Measurements from ENCODE around the gene MRPS30. TPM values are rescaled to one million over a fixed set of nuclear protein-coding genes. Genes with fewer than 3 reads are reported as not detected.

The MRPS30 gene
- total RNA-seq, 6 donors from 2014 or later: 37.3 to 54.9 (median 43.4) TPM

DNA sequence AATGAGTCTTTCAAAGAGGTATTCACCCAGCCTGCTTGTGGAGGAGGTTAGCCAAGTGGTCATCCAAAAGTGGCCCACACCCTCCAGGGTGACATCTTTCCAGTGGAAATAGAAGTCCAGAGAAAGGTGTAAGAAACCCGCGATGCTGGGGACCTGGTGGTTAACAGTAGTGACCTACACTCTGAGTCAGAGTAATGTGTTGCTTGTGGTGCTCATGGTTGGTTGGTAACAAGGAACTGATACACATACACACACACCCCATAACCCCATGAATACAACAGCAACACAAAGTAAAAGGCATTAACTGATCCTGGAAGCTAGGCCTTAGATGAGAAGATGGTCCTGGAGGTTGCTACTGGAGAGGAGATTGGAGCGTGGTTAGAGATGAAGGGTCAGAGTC lies 26.9 kb downstream of the MRPS30 start:
- no peaks in the 10 kb centered on the region for H3K36me3 ChIP-seq
- no peaks in the 10 kb centered on the region for H3K27me3 ChIP-seq
- peaks cover 0 to 11% (median 0%) of the 10 kb centered on the region in 4 donors for H3K9me3 ChIP-seq
- no peaks in the 10 kb centered on the region for H3K4me1 ChIP-seq
- no peak for ATAC-seq (ENCODE audit: low FRiP score in 2 of 2)
- 92 to 98% methylated on average over 3 of the region's 3 CpGs for WGBS, 2 donors
- no peak overlapping the region for H3K4me3 ChIP-seq
- no peak for DNase-seq
- TF ChIP-seq, protein P1, sequence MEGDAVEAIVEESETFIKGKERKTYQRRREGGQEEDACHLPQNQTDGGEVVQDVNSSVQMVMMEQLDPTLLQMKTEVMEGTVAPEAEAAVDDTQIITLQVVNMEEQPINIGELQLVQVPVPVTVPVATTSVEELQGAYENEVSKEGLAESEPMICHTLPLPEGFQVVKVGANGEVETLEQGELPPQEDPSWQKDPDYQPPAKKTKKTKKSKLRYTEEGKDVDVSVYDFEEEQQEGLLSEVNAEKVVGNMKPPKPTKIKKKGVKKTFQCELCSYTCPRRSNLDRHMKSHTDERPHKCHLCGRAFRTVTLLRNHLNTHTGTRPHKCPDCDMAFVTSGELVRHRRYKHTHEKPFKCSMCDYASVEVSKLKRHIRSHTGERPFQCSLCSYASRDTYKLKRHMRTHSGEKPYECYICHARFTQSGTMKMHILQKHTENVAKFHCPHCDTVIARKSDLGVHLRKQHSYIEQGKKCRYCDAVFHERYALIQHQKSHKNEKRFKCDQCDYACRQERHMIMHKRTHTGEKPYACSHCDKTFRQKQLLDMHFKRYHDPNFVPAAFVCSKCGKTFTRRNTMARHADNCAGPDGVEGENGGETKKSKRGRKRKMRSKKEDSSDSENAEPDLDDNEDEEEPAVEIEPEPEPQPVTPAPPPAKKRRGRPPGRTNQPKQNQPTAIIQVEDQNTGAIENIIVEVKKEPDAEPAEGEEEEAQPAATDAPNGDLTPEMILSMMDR (IDR thresholded peaks at IDR 0.05): no peak
- no peak for TF ChIP-seq EP300 (IDR thresholded peaks at IDR 0.05)
- TF ChIP-seq POLR2A (IDR thresholded peaks at IDR 0.05): no peak
- TF ChIP-seq POLR2AphosphoS5 (IDR thresholded peaks at IDR 0.05): no peak
- no peak overlapping the region for H3K27ac ChIP-seq

DNA sequence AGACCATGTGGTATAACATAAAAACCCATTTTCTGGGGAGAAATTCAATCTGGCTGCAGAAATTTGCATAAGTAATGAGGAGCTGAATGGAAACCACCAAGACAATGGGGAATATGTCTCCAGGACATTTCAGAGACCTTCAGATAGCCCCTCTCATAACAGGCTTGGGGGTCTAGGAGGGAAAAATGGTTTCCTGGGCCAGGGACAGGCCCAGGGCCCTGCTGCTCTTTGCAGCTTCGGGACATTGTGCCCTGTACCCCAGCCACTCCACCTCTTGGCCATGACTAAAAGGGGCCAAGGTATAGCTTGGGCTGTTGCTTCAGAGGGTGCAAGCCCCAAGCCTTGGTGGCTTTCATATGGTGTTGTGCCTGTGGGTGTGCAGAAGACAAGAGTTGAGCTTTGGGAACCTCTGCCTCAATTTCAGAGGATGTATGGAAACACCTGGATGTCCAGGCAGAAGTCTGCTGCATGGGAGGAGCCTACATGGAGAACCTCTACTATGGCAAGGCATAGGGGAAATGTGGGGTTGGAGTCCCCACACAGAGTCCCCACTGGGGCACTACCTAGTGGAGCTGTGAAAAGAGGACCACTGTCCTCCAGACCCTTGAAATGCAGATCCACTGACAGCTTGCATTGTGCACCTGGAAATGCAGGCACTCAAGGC lies 30.4 kb downstream of the MRPS30 start:
- TF ChIP-seq POLR2AphosphoS5 (IDR thresholded peaks at IDR 0.05) (no peak), EP300 (IDR thresholded peaks at IDR 0.05) (no peak), POLR2A (IDR thresholded peaks at IDR 0.05) (no peak)
- TF ChIP-seq, protein P1 (IDR thresholded peaks at IDR 0.05): no peak
- Histone ChIP-seq H3K4me3 (no peak overlapping the region), H3K27ac (no peak overlapping the region), H3K4me1 (no peaks in the 10 kb centered on the region), H3K36me3 (no peaks in the 10 kb centered on the region), H3K27me3 (no peaks in the 10 kb centered on the region), H3K9me3 (peaks cover 0 to 11% (median 0%) of the 10 kb centered on the region in 4 donors)
- WGBS, 2 donors: 100% methylated on average over 1 of the region's 1 CpG; no CpG with 5 or more reads in 1 of the 2 donors
- DNase-seq (no peak), ATAC-seq (ENCODE audit: low FRiP score in 2 of 2) (no peak)

DNA sequence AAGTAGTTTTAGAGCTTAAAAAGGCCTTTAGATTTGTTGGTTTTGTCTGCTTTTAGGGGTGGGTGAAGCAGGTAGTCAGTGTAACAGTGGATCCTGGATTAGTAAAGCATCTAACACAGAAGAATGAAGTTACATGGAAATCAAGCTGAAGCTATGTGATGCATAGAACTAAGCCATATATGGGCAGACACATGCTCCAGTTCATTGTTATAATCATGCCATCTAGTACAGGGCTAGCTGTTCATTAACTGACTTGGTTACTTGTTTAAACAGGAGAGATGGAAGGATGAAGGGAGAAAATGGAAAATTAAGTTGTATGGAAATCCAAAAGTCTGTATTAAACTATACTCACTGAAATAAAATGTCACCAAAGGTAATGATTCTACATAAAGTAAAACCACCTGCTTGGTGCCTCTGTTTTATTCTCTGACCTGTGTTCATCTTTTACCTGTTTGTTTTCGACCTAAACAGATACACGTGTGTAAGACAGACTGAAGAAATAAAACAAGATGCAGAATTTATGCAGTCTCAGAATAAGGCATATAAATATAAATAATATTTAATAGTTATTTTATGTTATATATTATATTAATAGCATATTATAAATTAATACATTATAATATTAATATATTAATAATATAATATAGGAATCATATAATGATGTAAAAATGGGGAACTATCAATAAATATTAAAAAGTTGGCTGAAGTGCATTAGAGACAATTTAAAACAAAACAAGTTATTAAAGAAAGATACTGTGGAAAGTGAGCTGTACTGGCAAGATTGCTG lies 33.9 kb downstream of the MRPS30 start:
- 87 to 92% methylated on average over 2 of the region's 2 CpGs for WGBS, 2 donors
- no peaks in the 10 kb centered on the region for H3K36me3 ChIP-seq
- TF ChIP-seq POLR2AphosphoS5 (IDR thresholded peaks at IDR 0.05) (no peak), EP300 (IDR thresholded peaks at IDR 0.05) (no peak)
- TF ChIP-seq, protein P1 (IDR thresholded peaks at IDR 0.05): no peak
- no peak overlapping the region for H3K27ac ChIP-seq
- H3K27me3 ChIP-seq: no peaks in the 10 kb centered on the region
- ATAC-seq (ENCODE audit: low FRiP score in 2 of 2) (no peak), DNase-seq (no peak)
- H3K4me3 ChIP-seq: no peak overlapping the region
- H3K9me3 ChIP-seq: peaks cover 0 to 11% (median 0%) of the 10 kb centered on the region in 4 donors
- no peaks in the 10 kb centered on the region for H3K4me1 ChIP-seq

DNA sequence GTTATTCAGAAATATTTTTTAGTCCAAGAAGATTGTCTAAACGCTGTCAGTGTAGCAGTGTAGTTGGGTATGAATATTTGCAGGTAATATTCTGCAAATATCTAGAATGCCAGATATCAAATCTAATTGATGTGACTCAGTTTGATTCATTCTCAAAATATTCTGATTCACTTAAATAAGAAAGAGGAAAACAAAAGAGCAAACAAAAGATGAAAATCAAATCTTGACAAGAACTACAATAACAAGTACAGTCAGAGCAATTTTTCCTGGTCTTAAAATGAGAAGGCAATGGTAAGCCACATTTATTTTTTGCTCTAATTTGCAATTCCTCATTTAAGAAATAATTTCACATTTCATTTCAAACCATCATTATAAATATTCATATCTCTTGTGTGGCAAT lies 36.0 kb downstream of the MRPS30 start:
- H3K9me3 ChIP-seq: no peaks in the 10 kb centered on the region
- ATAC-seq (ENCODE audit: low FRiP score in 2 of 2): no peak
- H3K27ac ChIP-seq: no peak overlapping the region
- 71 to 87% methylated on average over 1 of the region's 1 CpG for WGBS, 2 donors
- H3K27me3 ChIP-seq: no peaks in the 10 kb centered on the region
- H3K36me3 ChIP-seq: no peaks in the 10 kb centered on the region
- DNase-seq: no peak
- H3K4me3 ChIP-seq: no peak overlapping the region
- H3K4me1 ChIP-seq: no peaks in the 10 kb centered on the region
- TF ChIP-seq EP300 (IDR thresholded peaks at IDR 0.05): no peak
- TF ChIP-seq, protein P1 (IDR thresholded peaks at IDR 0.05): no peak
- TF ChIP-seq POLR2AphosphoS5 (IDR thresholded peaks at IDR 0.05): no peak

All from upper lobe of left lung (tissue), 6 donors.